ENCODE measurements around the gene ASIC1.

The ASIC1 gene

GRCh38 chr12:50065726-50066310, 8.4 kb downstream of the ASIC1 start:
- in situ Hi-C loops (cut with MboI; ENCODE audit: low sequenced_read_pairs, unreplicated experiment), result no loop called here
- DNase-seq (ENCODE audit: low spot score), result no peak
- no peak for TF ChIP-seq CTCF (IDR thresholded peaks at IDR 0.05; ENCODE audit: borderline replicate concordance, control extremely low read depth, extremely low read depth, insufficient read depth, missing control alignments)

- in situ Hi-C loops (cut with MboI; ENCODE audit: low sequenced_read_pairs, unreplicated experiment), result no loop called here
- no peak for DNase-seq (ENCODE audit: low spot score)
- no peak for TF ChIP-seq CTCF (IDR thresholded peaks at IDR 0.05; ENCODE audit: borderline replicate concordance, control extremely low read depth, extremely low read depth, insufficient read depth, missing control alignments)
These were observed 9.0 kb downstream of the ASIC1 start for GRCh38 chr12:50066402-50066801.

GRCh38 chr12:50069069-50069468, 11.7 kb downstream of the ASIC1 start:
- TF ChIP-seq CTCF (IDR thresholded peaks at IDR 0.05; ENCODE audit: borderline replicate concordance, control extremely low read depth, extremely low read depth, insufficient read depth, missing control alignments), result no peak
- in situ Hi-C loops (cut with MboI; ENCODE audit: low sequenced_read_pairs, unreplicated experiment), result no loop called here
- DNase-seq (ENCODE audit: low spot score), result no peak

- no peak for DNase-seq (ENCODE audit: low spot score)
- in situ Hi-C loops (cut with MboI; ENCODE audit: low sequenced_read_pairs, unreplicated experiment), result no loop called here
- TF ChIP-seq CTCF (IDR thresholded peaks at IDR 0.05; ENCODE audit: borderline replicate concordance, control extremely low read depth, extremely low read depth, insufficient read depth, missing control alignments), result no peak
These were observed 12.1 kb downstream of the ASIC1 start for GRCh38 chr12:50069539-50069938.

- TF ChIP-seq CTCF (IDR thresholded peaks at IDR 0.05; ENCODE audit: borderline replicate concordance, control extremely low read depth, extremely low read depth, insufficient read depth, missing control alignments), result peak; percentile 86
- DNase-seq (ENCODE audit: low spot score), result peak; percentile 80
- in situ Hi-C loops (cut with MboI; ENCODE audit: low sequenced_read_pairs, unreplicated experiment), result no loop called here
These were observed 13.1 kb downstream of the ASIC1 start for GRCh38 chr12:50070314-50071060.

- no peak for DNase-seq (ENCODE audit: low spot score)
- in situ Hi-C loops (cut with MboI; ENCODE audit: low sequenced_read_pairs, unreplicated experiment), result no loop called here
These were observed 15.0 kb downstream of the ASIC1 start for GRCh38 chr12:50072198-50072907.

More at GRCh38 chr12:50072198-50072907, 15.0 kb downstream of the ASIC1 start:
- TF ChIP-seq CTCF (IDR thresholded peaks at IDR 0.05; ENCODE audit: borderline replicate concordance, control extremely low read depth, extremely low read depth, insufficient read depth, missing control alignments), result no peak
